ENCODE data around the gene EOGT.
A peak's percentile ranks its signal among the peaks of the same experiment; 100 is the strongest.

Gene EOGT

DNA sequence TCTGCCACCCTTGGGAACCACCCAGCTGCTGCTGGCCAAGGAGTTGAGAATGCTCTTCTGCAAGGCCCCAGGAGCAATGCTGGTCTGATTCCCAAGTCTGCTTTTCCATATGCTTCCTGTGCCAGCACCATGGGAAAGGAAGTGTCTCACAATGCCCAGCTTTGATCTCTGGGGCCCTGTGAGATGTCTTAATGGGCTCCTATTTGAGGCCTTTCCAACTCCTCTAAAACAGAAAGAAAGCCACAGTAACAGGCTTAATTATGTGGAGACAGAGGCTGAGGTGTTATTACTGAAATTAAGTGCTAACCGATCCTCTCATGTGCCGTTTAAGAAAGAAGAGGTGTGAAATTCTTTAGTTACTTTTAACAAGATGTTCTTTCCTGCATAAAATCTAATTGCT, 4.5 kb downstream of the EOGT start:
- DNase-seq, result no peak

DNA sequence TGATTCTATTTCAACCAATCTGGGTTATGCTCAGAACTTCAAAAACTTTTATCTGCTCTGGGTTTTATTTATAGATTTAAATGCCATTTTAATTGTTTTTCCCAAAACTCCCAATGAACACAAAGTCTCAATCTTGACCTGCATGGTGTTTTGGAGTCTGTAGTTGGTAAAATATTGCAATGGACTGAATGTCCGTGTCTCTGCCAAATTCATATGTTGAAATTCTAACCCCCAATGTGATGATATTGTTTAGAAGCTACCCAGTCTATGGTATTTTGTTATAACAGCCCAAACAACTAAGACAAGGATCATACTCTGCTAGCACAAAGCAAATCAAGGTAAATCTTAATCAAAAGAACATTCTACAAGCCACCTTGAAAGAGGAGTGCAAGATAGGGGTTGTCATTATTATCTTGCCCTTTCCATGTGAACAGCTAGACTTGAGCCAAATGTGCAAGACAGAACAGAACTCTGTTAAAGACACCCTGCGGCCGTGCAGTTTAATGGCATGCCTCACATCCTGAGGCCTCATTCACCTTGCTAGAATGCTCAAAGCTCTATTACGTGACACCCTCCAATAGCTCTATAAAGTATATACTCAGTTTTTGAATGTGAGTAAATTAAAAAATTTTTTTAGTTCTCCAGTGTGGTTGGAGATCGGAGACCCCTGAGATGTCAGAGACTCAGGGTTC, 7.5 kb downstream of the EOGT start:
- DNase-seq, result no peak

DNA sequence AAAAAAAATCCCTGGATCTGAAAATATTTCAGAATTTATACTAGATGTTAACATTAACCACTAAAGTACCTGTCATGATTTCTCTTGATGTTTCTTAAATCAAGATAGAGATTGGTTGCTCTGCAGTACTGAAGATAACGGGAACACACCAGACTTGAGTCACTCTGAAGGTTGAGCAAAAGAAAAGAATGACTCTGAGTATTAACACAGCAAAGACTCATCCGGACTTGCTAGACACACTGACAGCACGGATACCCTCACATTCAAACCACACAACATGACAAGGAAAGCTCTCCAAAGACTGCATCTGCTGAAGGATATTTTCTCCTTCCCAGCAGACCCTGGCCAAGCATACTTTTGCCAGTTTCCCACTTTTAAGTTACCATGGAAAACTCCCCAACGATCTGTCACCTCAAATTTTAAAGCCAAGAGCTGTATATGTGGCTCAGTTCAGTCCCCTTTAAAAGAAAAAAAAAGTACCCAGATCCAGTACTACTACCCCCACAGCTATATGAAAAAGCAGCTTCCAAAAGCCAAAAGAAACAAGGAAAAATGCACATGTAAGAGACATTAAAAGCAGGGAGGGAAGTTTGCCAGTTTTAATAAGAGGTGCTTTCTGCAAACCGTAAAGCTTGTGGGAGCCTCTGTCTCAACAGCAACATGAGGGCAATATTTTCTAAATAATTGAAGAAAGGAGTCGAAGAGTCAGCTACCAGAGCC, 8.3 kb downstream of the EOGT start:
- DNase-seq, result no peak

DNA sequence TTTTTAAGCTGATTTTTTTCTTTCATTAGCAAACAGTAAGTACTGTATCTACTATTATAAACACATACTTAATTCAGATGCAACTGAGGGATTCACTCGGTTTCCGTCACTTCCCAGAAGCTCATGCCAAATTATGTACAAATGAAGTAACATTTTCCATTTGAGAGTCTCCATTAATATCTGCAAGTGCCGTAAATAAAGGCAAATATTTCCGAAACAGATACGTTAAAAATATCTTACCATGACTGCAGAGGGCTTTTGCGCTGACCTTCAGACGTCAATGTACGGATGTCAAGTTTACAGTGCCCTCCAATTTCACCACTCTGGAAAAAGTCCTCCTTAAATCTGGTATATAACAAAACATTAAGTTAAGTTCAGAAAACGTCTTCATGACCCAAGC, 9.3 kb downstream of the EOGT start:
- DNase-seq, result no peak

DNA sequence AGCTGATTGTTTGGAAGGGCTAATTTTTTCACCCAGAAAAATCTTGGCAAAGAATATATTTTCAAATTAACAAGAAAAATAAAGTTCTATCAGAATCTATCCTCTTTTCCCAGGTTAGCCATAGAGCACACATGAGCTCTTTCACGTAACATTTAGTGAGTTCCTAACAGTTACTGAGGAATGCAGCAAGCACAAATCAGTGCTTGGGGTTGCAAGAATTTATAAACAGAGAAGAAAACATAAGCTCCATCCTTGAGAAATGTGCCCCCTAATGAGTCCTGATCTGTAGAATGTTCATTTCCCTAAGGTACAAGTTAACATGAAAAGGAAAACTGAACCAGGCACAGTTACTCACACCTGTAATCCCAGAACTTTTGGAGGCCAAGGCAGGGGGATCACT, 13.9 kb downstream of the EOGT start:
- DNase-seq, result no peak

DNA sequence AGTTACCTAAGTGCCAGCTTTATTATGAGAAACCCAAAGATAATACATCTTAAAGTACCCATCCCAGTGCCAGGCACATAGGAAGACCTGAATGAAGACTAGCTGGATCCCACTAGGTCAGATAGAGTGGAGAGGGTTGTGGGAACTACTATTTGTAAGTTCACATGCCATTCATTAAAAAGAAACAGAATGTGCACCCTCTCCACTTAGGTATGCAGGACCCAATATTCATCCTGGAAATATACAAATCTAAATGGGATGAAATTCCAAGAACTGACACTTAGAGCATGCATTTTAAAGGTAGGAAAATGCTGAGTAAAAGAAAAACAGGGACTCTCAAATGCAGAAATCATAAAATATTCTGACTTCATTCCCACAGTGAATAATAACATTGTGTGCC, 14.3 kb downstream of the EOGT start:
- DNase-seq, result no peak

DNA sequence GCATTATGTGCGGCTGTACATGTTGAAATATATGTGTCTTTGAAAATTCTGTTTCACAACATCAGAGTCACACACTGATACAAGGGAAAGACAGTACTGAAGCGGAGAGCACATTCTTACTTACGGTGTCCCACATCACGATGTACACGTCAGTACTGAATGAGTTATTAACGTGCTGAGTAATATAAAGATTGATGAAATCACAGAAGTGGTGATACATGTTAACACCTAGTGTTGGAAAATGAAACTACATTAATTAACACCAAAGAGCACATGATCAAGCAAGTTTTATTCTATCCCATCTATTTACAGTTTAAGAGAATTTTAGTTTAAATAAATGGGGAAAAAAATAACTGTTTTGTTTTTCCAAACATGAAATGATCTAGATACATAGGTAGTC, 15.6 kb downstream of the EOGT start:
- no peak for DNase-seq

DNA sequence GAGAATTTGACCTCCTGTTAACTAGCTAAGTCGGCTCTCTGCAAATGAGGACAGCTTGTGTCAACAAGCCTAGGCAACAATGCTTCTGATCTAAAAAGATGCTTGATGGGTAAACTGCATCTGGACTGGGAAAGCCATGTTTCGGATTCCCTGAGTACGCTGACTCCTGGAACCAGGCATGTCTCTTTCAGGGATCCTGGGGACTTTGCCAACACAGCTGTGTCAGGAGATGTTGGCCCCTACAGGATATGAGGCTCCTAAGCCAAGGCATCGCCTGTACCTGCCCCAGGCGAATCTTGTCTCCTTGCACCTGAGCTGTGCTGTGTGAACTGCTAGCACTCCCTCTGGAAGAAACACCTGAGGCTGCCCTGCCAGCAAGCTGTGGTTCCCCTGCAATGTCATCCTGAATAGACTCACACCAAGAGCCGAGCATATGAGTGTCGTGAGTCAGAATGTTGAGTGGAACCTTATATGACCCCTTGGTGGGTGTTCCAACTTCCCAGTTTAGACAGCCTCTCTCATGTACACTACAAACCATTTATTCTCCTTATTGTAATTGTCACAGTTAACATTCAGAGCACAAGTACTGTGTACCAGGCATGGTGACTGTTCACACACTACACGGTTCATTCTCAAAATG, 17.0 kb downstream of the EOGT start:
- no peak for DNase-seq

DNA sequence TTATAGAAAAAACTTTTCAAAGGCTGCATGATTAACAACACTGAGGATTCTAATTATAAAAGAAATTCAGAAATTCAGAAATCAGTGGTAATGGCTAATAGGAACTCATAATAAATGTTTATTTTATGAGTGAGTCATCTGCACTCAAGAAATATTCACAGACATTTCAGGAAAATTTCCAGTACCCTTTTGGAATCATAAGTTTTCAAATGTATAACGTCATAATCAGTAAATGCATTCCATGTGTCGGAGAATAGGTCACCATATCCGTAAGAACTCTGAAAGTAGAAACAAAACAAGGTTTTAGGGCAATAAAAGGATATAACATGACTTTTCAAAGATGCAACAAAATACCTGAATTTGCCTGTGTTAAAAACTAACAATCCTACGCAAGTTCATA, 24.7 kb downstream of the EOGT start:
- DNase-seq, result no peak

DNA sequence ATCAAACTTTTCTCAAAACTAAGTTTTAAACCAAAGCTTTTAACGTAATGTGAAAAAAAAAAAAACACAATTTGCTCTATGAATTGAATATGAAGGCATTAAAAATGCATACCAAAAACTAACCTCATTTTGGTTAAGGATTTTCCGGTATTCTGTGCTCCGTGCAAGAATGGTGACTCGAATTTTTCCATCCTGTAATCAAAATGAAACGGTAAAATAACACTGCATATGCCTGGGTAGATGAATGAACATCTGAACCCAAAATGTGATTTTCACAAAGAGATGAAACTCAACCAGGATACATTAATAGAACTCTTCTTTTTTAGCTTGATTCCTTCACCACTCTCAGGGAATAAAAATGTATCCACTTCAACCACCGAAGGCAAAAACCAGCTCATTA, 26.2 kb downstream of the EOGT start:
- DNase-seq, result no peak

DNA sequence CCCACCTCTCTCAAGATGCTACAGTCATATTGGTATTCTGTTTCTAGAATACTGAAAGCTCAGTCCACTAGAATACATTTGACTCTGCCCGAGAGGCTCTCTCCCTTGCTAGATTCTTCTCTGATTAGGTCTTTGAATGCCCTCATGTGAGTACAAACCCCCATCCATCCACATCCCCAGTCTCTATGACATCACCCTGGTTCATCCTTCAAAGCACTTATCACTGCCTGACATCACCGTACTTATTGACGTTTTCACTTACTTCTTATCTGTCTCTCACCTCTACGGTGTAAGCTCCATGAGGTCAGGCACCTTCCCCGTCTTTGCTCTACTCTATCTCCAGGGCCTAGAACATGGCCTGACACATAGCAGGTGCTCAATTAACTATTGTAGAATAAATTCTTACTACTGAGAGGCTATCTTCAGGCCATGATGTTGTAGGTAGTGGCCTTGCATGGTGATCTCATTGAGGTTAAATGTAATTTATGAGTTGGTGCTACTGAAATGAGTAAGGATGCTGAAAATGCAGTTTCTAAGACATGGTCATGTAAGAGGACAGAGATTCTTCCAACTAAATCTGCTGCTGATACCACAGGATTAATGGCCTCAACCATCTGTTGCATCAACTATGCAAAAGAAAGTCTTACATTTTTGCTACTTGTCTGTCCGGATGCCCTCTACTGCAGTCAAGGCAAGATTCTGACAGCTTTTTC, 26.8 kb downstream of the EOGT start:
- no peak for DNase-seq

DNA sequence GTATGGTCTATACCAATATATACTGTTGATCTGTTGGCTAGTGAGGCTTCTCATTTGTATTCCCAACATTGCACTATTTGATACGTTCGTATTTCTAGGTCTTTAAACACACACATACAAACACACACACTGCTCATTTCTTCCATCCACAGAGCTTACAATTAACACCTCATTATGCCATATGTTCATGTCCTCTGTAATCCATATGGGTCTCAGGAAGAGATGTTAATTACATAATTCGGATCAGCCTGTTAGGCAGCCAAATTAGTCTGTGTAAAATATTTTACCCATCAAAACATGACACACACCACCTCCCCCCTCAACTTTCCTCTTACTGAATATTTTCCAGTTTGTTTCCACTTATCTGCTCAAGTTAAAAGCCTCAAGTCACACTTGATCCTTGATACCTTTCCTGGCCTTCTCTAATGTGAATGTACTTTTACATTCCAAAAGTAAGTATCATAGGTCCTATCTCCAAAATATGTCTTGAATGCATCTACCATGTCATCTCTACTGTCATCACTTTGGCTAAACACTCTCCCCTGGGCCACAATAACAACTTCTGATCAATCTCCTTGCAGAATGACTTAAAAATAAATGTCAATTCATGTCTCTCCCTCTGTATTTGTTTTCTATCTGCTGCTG, 28.2 kb downstream of the EOGT start:
- DNase-seq, result no peak

DNA sequence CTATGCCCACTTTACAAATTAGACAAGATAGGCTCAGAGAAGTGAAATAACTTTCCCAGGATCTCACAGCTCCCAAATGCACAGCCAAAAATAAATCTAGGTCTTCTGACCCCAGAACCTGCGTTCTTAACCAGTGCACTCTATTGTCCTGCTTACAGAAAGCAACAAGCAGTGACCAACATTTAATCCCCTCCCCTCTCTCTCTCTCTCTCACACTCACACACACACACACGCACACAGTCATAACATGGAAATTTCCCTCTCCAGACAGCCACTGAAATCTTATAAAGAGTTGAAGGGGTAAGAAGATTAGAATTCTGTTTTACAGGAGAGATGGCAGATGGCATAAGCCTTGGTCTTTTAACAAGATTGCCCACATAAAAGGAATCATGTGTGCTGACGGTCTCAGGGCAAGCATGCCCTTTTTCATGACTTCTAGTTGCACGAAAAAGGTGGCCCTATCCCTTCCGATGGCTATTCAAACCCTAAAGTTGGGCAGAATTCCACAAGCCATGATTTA, 29.4 kb downstream of the EOGT start:
- DNase-seq, result no peak

DNA sequence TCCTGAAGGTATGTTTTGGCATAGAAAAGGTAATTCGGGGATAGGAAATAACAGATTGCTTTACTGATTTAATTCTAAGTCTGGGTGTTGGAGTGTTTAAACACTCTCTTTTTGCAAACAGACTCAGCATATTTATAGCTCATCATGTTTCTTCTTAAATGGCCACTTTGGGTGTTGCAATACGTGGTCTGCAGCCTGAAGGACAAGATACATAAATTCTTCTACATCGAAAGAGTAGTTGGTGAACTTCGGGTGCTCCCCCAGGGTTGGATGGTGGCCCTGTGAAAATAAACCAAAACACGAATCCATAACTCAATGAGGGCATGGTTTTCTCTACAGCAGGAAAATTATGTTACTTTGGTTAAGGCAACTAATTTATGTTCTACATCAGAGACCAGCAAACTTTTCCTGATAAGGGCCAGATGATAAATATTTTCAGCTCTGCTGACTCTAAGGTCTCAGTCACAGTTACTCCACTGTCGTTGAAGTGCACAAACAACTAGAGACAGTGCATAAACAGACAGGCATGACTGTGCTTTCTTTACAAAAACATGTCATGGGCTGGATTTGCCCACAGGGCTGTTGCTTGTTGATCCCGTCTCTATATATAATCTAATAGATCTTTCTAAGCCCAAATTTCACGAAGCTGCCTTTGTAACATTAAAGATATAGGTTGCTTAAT, 35.9 kb downstream of the EOGT start:
- no peak for DNase-seq

DNA sequence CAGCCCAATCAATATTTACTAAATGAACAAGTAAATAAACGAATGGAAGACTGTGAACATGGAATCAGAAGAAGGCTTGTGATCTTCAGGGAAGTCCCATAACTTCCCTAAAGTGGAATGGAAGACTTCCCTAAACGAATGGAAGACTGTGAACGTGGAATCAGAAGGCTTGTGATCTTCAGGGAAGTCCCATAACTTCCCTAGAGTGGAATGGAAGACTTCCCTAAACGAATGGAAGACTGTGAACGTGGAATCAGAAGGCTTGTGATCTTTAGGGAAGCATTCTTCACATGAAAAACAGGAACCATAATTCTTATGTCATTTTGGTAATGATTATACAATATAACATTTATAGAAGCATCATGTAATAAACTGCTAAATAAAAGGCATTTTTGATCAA, 38.8 kb downstream of the EOGT start:
- no peak for DNase-seq

DNA sequence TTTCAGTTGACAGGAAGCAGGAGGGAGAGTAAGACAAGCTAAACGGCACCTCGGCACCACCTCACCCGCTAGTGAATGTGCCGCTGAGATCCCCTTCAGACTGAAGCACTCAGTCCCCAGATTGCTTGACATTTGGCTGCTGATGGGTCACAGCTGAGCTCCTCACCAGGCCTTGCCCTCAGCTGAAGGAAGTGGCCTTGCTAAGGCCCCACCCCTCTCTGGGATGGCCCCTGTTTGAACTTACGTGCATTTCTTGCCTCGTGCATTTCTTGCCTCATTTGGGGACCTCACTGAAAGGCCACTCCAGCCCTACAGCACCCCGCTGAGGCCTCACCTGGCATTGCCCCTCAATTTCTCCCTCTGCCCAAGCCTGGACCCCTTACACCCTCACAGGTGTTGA, 39.8 kb downstream of the EOGT start:
- no peak for DNase-seq

DNA sequence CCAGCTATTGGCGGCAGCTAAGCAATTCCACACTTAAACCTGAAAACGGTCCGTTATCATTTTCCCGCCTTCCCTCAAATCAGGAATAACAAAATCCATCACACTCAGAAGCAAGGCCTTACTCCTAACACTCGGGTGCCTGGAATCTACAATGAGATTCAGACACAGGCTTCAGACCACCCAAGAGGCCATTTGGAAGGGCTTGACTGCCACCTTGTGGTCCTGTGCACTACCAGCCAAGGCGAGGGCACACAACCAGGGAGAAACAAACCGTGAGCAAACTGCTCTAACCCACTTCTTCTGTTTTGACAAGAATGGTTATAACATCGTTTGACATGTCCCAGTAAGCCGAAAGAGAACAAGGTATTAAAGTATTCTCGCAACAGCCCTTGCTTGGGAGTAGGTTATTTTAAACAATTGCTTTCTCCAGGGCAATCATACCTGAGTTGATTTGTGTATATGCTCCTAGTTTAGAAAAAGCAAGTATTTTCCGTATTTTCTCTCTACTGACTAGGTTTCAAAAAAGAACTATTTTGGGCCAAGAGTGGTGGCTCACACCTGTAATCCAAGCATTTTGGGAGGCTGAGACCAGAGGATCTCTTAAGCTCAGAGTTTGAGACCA, 41.0 kb downstream of the EOGT start:
- peak; percentile 11 to 30 for DNase-seq

DNA sequence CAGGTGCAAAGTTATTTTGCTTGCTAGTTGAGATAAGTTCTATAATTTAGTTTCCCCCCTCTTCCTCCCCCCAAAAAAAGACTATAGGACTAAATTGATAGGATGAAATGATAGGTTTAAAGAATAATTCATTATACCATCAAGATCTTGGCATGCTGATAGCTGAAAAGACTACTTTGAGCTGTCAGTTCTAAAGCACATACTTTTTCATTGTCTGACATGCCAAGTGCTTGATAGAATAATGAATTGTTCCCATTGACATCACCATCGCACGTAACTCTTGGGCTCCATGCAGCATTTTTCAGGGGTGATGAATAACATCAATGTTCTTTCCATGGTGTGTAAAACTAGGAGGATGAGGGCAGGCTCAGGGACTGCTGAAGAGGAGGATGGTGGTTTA, 48.8 kb downstream of the EOGT start:
- no peak for DNase-seq

DNA sequence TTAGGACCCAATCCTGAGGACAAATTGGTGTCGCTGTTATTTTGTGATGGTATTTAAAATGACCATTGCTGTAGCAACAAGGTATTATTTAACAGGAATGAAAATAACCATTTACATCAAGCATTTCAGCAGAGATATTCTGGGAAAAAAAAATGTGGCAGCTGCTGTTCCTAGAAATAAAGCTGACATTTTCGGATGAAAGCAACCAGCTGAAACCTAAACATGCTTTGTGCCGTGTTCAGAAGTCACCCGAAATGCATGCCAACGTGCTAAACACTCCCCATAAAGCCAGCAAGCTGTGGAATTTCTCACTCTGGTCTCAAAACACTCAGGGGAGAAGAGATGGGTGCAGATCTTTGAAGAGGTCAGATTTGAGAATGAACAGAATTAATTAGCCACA, 49.6 kb downstream of the EOGT start:
- no peak for DNase-seq

DNA sequence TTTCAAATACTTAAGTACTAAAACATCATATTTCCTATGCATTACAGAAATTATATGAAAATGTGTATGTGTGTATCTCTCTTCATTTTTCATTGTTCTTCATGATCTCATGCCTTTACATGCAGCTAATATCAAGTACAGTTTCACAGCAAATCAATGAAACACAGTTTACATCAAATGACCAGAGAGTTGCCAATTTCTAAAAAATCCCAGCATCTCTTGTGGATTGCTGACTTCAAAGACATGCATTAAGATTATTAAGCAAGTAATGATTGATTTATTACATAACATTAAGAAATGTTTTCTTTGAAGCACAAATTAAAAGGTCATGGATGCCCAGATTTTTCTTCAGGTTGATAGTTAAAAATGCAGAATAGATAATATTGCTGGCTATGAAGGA, 50.1 kb downstream of the EOGT start:
- DNase-seq, result no peak

DNA sequence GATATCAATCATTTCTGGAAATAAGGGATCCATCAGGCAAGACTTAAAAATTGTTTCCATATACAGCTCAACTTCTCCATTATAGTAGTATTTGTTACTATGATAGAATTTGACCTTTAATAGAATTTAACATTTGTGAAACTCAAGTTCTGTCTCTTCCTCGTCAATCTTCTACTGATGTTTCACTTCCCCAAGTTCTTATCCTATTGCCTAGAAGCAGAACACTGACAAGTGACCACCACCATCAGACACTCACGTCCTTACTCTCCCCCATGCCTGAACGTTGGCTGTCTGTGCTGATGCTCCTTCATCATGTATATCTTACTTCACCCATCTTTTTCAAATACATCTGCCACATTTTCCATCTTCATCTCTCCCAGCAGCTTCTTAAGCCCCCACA, 54.6 kb downstream of the EOGT start:
- no peak for DNase-seq

DNA sequence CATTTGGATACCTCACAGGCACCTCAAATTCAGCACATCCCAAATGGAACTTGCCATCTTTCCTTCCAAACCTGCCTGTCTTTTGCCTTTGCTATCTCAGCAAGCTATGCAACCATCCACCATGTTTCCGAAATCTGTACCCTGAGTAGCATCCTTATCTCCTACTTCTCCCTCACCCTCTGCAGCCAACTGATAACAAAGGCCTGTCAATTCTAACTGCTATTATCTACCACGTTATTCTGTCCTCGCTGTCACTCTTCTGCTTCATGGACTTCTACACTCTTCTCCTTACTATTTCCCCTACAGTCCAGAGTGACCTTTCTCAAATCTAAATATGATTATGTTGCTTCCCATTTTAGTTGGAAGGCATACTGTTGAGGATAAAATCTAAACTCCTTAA, 55.6 kb downstream of the EOGT start:
- no peak for DNase-seq
